K562 (cell line): ENCODE measurements around the gene SLC25A42. TPM values are rescaled to one million over a fixed set of nuclear protein-coding genes. Genes with fewer than 3 reads are reported as not detected.

Experiments
- ATAC-seq: fragments of 200-7000 bp; cut with Tn5 transposase; 3 replicates; pipeline ENCODE4 v1.9.1; 2020; ENCODE audit warnings: moderate library complexity
- BruUV-seq: library from RNA; stranded (reverse); fragments of 400-500 nt; replicated peaks from 2 replicates; lab custom pipeline; 2021; lab: Mats Ljungman, UMichigan
- CTCF ChIA-PET: fragments of 300-600 bp; formaldehyde crosslinking; extraction: SDS; loops from one replicate; lab custom pipeline; 2021; ENCODE audit warnings: low intra/inter-chr PET ratio; lab: Yijun Ruan, JAX
- POLR2A ChIA-PET: fragments of 300-600, 350-650 bp; sonication (Branson Sonifier 250); formaldehyde crosslinking; extraction: SDS; loops from one replicate; lab custom pipeline; 2021; ENCODE audit warnings: antibody characterized with exemption, inconsistent platforms; lab: Yijun Ruan, JAX
- DNase-seq, 4 experiments: peaks; one replicate each; pipeline versions ENCODE4 v3.0.0 to v3.0.0-alpha.2; 2011 to 2018; ENCODE audit warnings: low spot score in 3 of 4, mixed read lengths in 3 of 4; ENCODE audit errors: extremely low read depth in 1 of 4
- FAIRE-seq: peaks from 2 replicates; lab custom pipeline; 2011; peaks lifted over from hg19 to GRCh38; lab: Jason Lieb, UNC
- H2AFZ ChIP-seq: 2 replicates; pipeline ENCODE4 v1.6.0; 2011; ENCODE audit warnings: low read depth, low read length, control low read depth, inconsistent platforms
- H3K27ac ChIP-seq: fragments of 200-600 bp; 3 replicates; pipeline ENCODE4 v1.8.0; 2011; ENCODE audit warnings: low read depth, mild to moderate bottlenecking, control low read depth, inconsistent platforms, low read length, moderate library complexity, mixed read lengths; ENCODE audit errors: extremely low read depth
- H3K27me3 ChIP-seq, 2 experiments: fragments of 300-600 bp in 1 of 2; 2 replicates in 1 of 2; 3 replicates in 1 of 2; pipeline versions ENCODE4 v1.6.0 to v1.8.0; 2011; ENCODE audit warnings: inconsistent platforms in 2 of 2, low read length in 2 of 2, mild to moderate bottlenecking in 1 of 2, mixed read lengths in 1 of 2, moderate library complexity in 1 of 2; ENCODE audit not compliant: control insufficient read depth in 2 of 2, insufficient read depth in 2 of 2
- H3K36me3 ChIP-seq: fragments of 300-600 bp; 3 replicates; pipeline ENCODE4 v1.8.0; 2011; ENCODE audit warnings: mild to moderate bottlenecking, low read length, inconsistent platforms; ENCODE audit not compliant: control insufficient read depth, insufficient read depth
- H3K4me1 ChIP-seq, 2 experiments: fragments of 200-600 bp in 1 of 2; replicated peaks in 1 of 2; 2 replicates in 1 of 2; 3 replicates in 1 of 2; pipeline versions ENCODE4 v1.5.1 to v1.8.0; 2011; ENCODE audit warnings: inconsistent platforms in 2 of 2, low read length in 2 of 2, mild to moderate bottlenecking in 1 of 2, mixed read lengths in 1 of 2, moderate library complexity in 1 of 2; ENCODE audit not compliant: control insufficient read depth in 2 of 2, insufficient read depth in 2 of 2
- H3K4me2 ChIP-seq: 2 replicates; pipeline ENCODE4 v1.6.1; 2011; ENCODE audit warnings: low read length, control low read depth, inconsistent platforms, mixed read lengths; ENCODE audit not compliant: insufficient read depth
- H3K4me3 ChIP-seq: fragments of 200-600 bp; sonication (generic), shearing (Covaris generic); 2 replicates; pipeline ENCODE4 v1.5.1; 2016; ENCODE audit warnings: control low read depth, inconsistent platforms
- H3K79me2 ChIP-seq: fragments of 200-600 bp; 3 replicates; pipeline ENCODE4 v1.8.0; 2011; ENCODE audit warnings: low read length, inconsistent platforms; ENCODE audit not compliant: control insufficient read depth, insufficient read depth
- H3K9ac ChIP-seq, 2 experiments: 2 replicates each; pipeline versions ENCODE4 v1.6.0 to v1.6.1; 2011; ENCODE audit warnings: low read depth in 2 of 2, low read length in 2 of 2, control low read depth in 1 of 2, inconsistent platforms in 1 of 2, mild to moderate bottlenecking in 1 of 2, mixed read lengths in 1 of 2; ENCODE audit not compliant: insufficient read depth in 1 of 2
- H3K9me1 ChIP-seq: one replicate; pipeline ENCODE4 v1.6.0; 2011; ENCODE audit warnings: inconsistent platforms, mild to moderate bottlenecking, low read length, moderate library complexity; ENCODE audit not compliant: control insufficient read depth, insufficient read depth
- H3K9me3 ChIP-seq: replicated peaks from 2 replicates; pipeline ENCODE4 v1.5.1; 2011; ENCODE audit warnings: low read depth, low read length, inconsistent platforms; ENCODE audit not compliant: control insufficient read depth, insufficient read depth
- H4K20me1 ChIP-seq: replicated peaks from 2 replicates; pipeline ENCODE4 v1.6.1; 2011; ENCODE audit warnings: low read length, inconsistent platforms, mixed read lengths; ENCODE audit not compliant: control insufficient read depth, insufficient read depth
- CXXC5 ChIP-seq: fragments of 250-450 bp; sonication (Bioruptor Pico); IDR thresholded peaks from 2 replicates; pipeline ENCODE4 v1.8.0; 2022; ENCODE audit warnings: inconsistent platforms, mild to moderate bottlenecking, moderate library complexity
- HNRNPH1 ChIP-seq: fragments of 200-400 bp; formaldehyde crosslinking; optimal IDR thresholded peaks from 2 replicates; pipeline ENCODE3; 2017; ENCODE audit warnings: low read depth, mild to moderate bottlenecking, low read length, moderate library complexity
- JUN ChIP-seq, 2 experiments: sonication (generic) in 1 of 2; formaldehyde crosslinking in 1 of 2; IDR thresholded peaks; 2 replicates each; pipeline versions ENCODE4 v1.6.1 to v1.8.0; 2012 to 2022; ENCODE audit warnings: borderline replicate concordance in 2 of 2, mild to moderate bottlenecking in 2 of 2, improper control_type of control experiment in 1 of 2, low read depth in 1 of 2, low read length in 1 of 2, missing genetic modification reagents in 1 of 2
- NCOR1 ChIP-seq: fragments of 450-650 bp; IDR thresholded peaks from 2 replicates; pipeline ENCODE4 v1.6.1; 2016; ENCODE audit warnings: mild to moderate bottlenecking, moderate library complexity
- NR2C1 ChIP-seq, 2 experiments: fragments of 450-650 bp; IDR thresholded peaks; 2 replicates each; pipeline ENCODE4 v1.6.1; 2017; ENCODE audit warnings: mild to moderate bottlenecking in 2 of 2, antibody characterized with exemption in 1 of 2, inconsistent platforms in 1 of 2, missing compliant biosample characterization in 1 of 2, missing genetic modification characterization in 1 of 2
- SRSF3 ChIP-seq: fragments of 200-400 bp; formaldehyde crosslinking; IDR thresholded peaks from 2 replicates; pipeline ENCODE4 v1.6.1; 2016; ENCODE audit warnings: mild to moderate bottlenecking, low read length, moderate library complexity; ENCODE audit not compliant: insufficient read depth
- TOE1 ChIP-seq, 2 experiments: fragments of 450-650 bp in 1 of 2; sonication (generic) in 1 of 2; formaldehyde crosslinking in 1 of 2; IDR thresholded peaks; 2 replicates each; pipeline versions ENCODE4 v1.7.1 to v1.8.0; 2016 to 2022; ENCODE audit warnings: borderline replicate concordance in 2 of 2, mild to moderate bottlenecking in 2 of 2, antibody characterized with exemption in 1 of 2, inconsistent platforms in 1 of 2, low read depth in 1 of 2, missing genetic modification reagents in 1 of 2, moderate library complexity in 1 of 2
- ZBTB17 ChIP-seq: fragments of 450-650 bp; formaldehyde crosslinking; IDR thresholded peaks from 2 replicates; pipeline ENCODE4 v1.4.0; 2020; ENCODE audit warnings: mild to moderate bottlenecking
- ZNF668 ChIP-seq: fragments of 250-450 bp; sonication (Bioruptor Pico); IDR thresholded peaks from 2 replicates; pipeline ENCODE4 v1.8.0; 2022; ENCODE audit warnings: mild to moderate bottlenecking, inconsistent platforms
- WGBS: fragments of 100-300 bp; shearing (Covaris generic); methylation state at CpG from one replicate; pipeline ENCODE4 v1.1.6; 2016; ENCODE audit warnings: low coverage, mixed read lengths; ENCODE audit not compliant: insufficient coverage; ENCODE audit errors: missing lambda C conversion rate; 5-methylcytosine and 5-hydroxymethylcytosine counted together
- in situ Hi-C: fragments of 300-500 bp; cut with MboI; formaldehyde crosslinking; loops from 4 replicates; pipeline ENCODE4 v1.15.0; 2018; ENCODE audit warnings: inconsistent platforms, mixed read lengths
- intact Hi-C: fragments of 100-400 bp; cut with micrococcal nuclease; formaldehyde crosslinking; loops from 2 replicates; pipeline ENCODE4 v1.14.2; 2022
- polyA plus RNA-seq, 8 experiments: library from polyadenylated mRNA; depleted of rRNA in 4 of 8; stranded (reverse) in 5 of 8; unstranded in 3 of 8; fragments of >200 nt; fragmentation: Nextera tagmentation in 2 of 8; fragmentation: Illumina TruSeq in 1 of 8; extraction: Ambion mirVana in 2 of 8; extraction: Trizol in 1 of 8; gene quantifications; 2 replicates each; pipeline versions ENCODE4 v1.2.1 to v1.2.3, GENCODE V29; 2011 to 2014; ENCODE audit warnings: inconsistent platforms in 1 of 8, missing spikeins in 1 of 8
- total RNA-seq, 7 experiments: library from RNA; depleted of rRNA in 6 of 7; stranded (reverse); fragments of >200 nt in 6 of 7; fragmentation: Illumina TruSeq in 2 of 7; extraction: Trizol in 2 of 7; gene quantifications; 2 replicates each; pipeline versions ENCODE4 v1.2.1 to v1.2.3, GENCODE V29; 2011 to 2021; ENCODE audit warnings: low replicate concordance in 1 of 7

SLC25A42 gene
- total and polyA plus RNA-seq, 9 of the 15 experiments (the other 6 are each of a cell fraction or from before 2014, with no cell fraction given), result 0.59 to 32.2 (median 14.1) TPM

GRCh38 chr19:19132912-19133311 is 69.1 kb downstream of the SLC25A42 start:
- DNase-seq, result no peak
- H3K79me2 ChIP-seq, result peaks cover 45% of the 10 kb centered on the region
- FAIRE-seq, result no peak
- POLR2A ChIA-PET, result interaction anchor here (1.1 kb wide), 1 partner anchor 72 kb away, joined by 3 read pairs; no protein-coding TSS in a partner anchor
- CTCF ChIA-PET, result no interaction called here
- no TSS peak for BruUV-seq
- H4K20me1 ChIP-seq, result peaks cover 3% of the 10 kb centered on the region; the same call in 1 of the 2 replicates
- no peaks in the 10 kb centered on the region for H3K9me3 ChIP-seq
- in situ Hi-C loops, result no loop called here
- intact Hi-C loops, result no loop called here
- peaks cover 15 to 37% of the 10 kb centered on the region in 2 experiments for H3K4me1 ChIP-seq
- no peak overlapping the region for H3K4me3 ChIP-seq
- peak overlapping the region in 1 of 2 experiments; percentile 46; a peak in 2 of 4 replicates for H3K9ac ChIP-seq
- no peak overlapping the region for H3K4me2 ChIP-seq
- TF ChIP-seq HNRNPH1 (no peak), JUN (IDR thresholded peaks at IDR 0.05; ENCODE audit: borderline replicate concordance, low read depth, low read length) (no peak), JUN (CRISPR knock-in tag; IDR thresholded peaks at IDR 0.05; ENCODE audit: borderline replicate concordance) (no peak)
- H3K36me3 ChIP-seq, result peaks cover 43% of the 10 kb centered on the region
- H3K27me3 ChIP-seq, result no peaks in the 10 kb centered on the region
- no peak overlapping the region for H2AFZ ChIP-seq
- no peak for ATAC-seq
- WGBS, result 100% methylated on average over 7 of the region's 12 CpGs
- H3K27ac ChIP-seq, result no peak overlapping the region
- H3K9me1 ChIP-seq, result no peaks in the 10 kb centered on the region

DNA sequence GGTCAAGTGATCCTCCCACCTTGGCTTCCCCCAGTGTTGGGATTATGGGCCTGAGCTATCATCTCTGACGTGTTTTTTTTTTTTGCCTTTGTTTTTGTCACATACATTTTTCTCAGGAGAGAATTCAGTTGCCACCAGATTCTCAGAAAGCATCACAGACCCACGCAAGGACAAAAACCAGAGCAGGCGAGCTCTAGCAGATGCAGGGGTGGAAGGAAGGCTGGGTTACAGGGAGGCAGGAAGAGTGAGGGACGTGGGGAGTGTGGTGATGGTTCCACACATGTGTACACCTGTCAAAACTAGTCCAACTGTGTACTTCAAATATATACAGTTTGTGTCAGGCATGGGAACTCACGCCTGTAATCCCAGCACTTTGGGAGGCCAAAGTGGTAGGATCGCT is 70.2 kb downstream of the SLC25A42 start:
- H3K4me3 ChIP-seq, result no peak overlapping the region
- no peak overlapping the region for H3K27ac ChIP-seq
- H3K9ac ChIP-seq, result no peak overlapping the region
- WGBS, result 80% methylated on average over 6 of the region's 6 CpGs
- no peaks in the 10 kb centered on the region for H3K9me3 ChIP-seq
- ATAC-seq, result no peak
- intact Hi-C loops (no loop called here), in situ Hi-C loops (no loop called here)
- no peaks in the 10 kb centered on the region for H3K27me3 ChIP-seq
- no peak overlapping the region; the same call in 1 of the 2 replicates for H3K4me2 ChIP-seq
- CTCF ChIA-PET, result no interaction called here
- no TSS peak for BruUV-seq
- TF ChIP-seq CXXC5 (CRISPR knock-in tag) (no peak), ZBTB17 (no peak), TOE1 (IDR thresholded peaks at IDR 0.05; ENCODE audit: borderline replicate concordance) (no peak), TOE1 (CRISPR knock-in tag; IDR thresholded peaks at IDR 0.05; ENCODE audit: borderline replicate concordance, low read depth) (no peak), ZNF668 (no peak), SRSF3 (no peak), NCOR1 (no peak), NR2C1 (IDR thresholded peaks at IDR 0.05) (no peak), NR2C1 (tag; IDR thresholded peaks at IDR 0.05) (no peak)
- peaks cover 3% of the 10 kb centered on the region; the same call in 1 of the 2 replicates for H4K20me1 ChIP-seq
- H3K9me1 ChIP-seq, result no peaks in the 10 kb centered on the region
- no peak for DNase-seq
- H3K36me3 ChIP-seq, result peaks cover 37% of the 10 kb centered on the region
- H3K4me1 ChIP-seq, result peaks cover 15 to 41% of the 10 kb centered on the region in 2 experiments
- H3K79me2 ChIP-seq, result peaks cover 48% of the 10 kb centered on the region
- no peak for FAIRE-seq
- POLR2A ChIA-PET, result interaction anchor here (0.7 to 1.1 kb wide), 2 partner anchors 28 to 71 kb away, joined by 3 read pairs; no protein-coding TSS in a partner anchor
- H2AFZ ChIP-seq, result no peak overlapping the region
